HepG2 (cell line): ENCODE measurements around the gene KLHDC4. TPM values are rescaled to one million over a fixed set of nuclear protein-coding genes. Genes with fewer than 3 reads are reported as not detected.

Experiments used
- ATAC-seq: fragments of 200-7000 bp; cut with Tn5 transposase; 3 replicates; pipeline ENCODE4 v1.9.1; 2020; ENCODE audit warnings: mild to moderate bottlenecking, moderate library complexity
- BruUV-seq: library from RNA; stranded (reverse); fragments of 400-500 nt; replicated peaks from 2 replicates; lab custom pipeline; 2021; lab: Mats Ljungman, UMichigan
- CTCF ChIA-PET: fragments of 300-600 bp; formaldehyde crosslinking; extraction: SDS; loops from one replicate; lab custom pipeline; 2021; ENCODE audit warnings: low total read pairs, inconsistent platforms, low intra/inter-chr PET ratio; lab: Yijun Ruan, JAX
- POLR2A ChIA-PET: fragments of 350-600 bp; sonication (Branson Sonifier 250); formaldehyde crosslinking; loops from one replicate; lab custom pipeline; 2020; ENCODE audit warnings: antibody characterized with exemption, inconsistent platforms; lab: Yijun Ruan, JAX
- DNase-seq: peaks from one replicate; pipeline ENCODE4 v3.0.0-alpha.2; 2015; ENCODE audit warnings: low spot score
- FAIRE-seq: peaks from 3 replicates; lab custom pipeline; 2011; peaks lifted over from hg19 to GRCh38; lab: Jason Lieb, UNC
- H2AFZ ChIP-seq: one replicate; pipeline ENCODE4 v1.6.1; 2011; ENCODE audit warnings: low read length, inconsistent platforms
- H3K27ac ChIP-seq: fragments of 300-600 bp; 3 replicates; pipeline ENCODE4 v1.8.0; 2011; ENCODE audit warnings: mixed run types, mild to moderate bottlenecking, mixed read lengths, low read length, inconsistent platforms; ENCODE audit not compliant: insufficient read depth; ENCODE audit errors: extremely low read length
- H3K27me3 ChIP-seq, 2 experiments: fragments of 200-600 bp in 1 of 2; 2 replicates in 1 of 2; 3 replicates in 1 of 2; pipeline versions ENCODE4 v1.6.0 to v1.8.0; 2011; ENCODE audit warnings: low read length in 2 of 2, mild to moderate bottlenecking in 2 of 2, moderate library complexity in 2 of 2, inconsistent platforms in 1 of 2; ENCODE audit not compliant: insufficient read depth in 2 of 2, control insufficient read depth in 1 of 2
- H3K36me3 ChIP-seq, 2 experiments: fragments of 200-600 bp in 1 of 2; replicated peaks in 1 of 2; 2 replicates in 1 of 2; 3 replicates in 1 of 2; pipeline versions ENCODE4 v1.5.1 to v1.8.0; 2011; ENCODE audit warnings: low read length in 2 of 2, inconsistent platforms in 1 of 2; ENCODE audit not compliant: insufficient read depth in 2 of 2, control insufficient read depth in 1 of 2
- H3K4me1 ChIP-seq: 2 replicates; pipeline ENCODE4 v1.5.1; 2012; ENCODE audit warnings: low read length, inconsistent platforms; ENCODE audit not compliant: insufficient read depth
- H3K4me2 ChIP-seq: 2 replicates; pipeline ENCODE4 v1.6.0; 2011; ENCODE audit warnings: low read depth, low read length, inconsistent platforms
- H3K4me3 ChIP-seq, 3 experiments: fragments of 200-600 bp in 1 of 3; sonication (generic), shearing (Covaris generic) in 1 of 3; replicated peaks in 1 of 3; 2 replicates each; pipeline ENCODE4 v1.5.1; 2011 to 2016; ENCODE audit warnings: low read length in 3 of 3, inconsistent platforms in 2 of 3, low read depth in 2 of 3, mild to moderate bottlenecking in 2 of 3, control low read depth in 1 of 3, mixed read lengths in 1 of 3; ENCODE audit not compliant: insufficient read depth in 1 of 3
- H3K79me2 ChIP-seq: one replicate; pipeline ENCODE4 v1.6.1; 2011; ENCODE audit warnings: low read length, inconsistent platforms; ENCODE audit not compliant: insufficient read depth
- H3K9ac ChIP-seq: 2 replicates; pipeline ENCODE4 v1.6.0; 2011; ENCODE audit warnings: mild to moderate bottlenecking, low read depth, low read length, inconsistent platforms; ENCODE audit not compliant: insufficient read depth
- H3K9me3 ChIP-seq: 2 replicates; pipeline ENCODE4 v1.5.1; 2012; ENCODE audit warnings: mild to moderate bottlenecking, low read length
- H4K20me1 ChIP-seq: 2 replicates; pipeline ENCODE4 v1.6.0; 2011; ENCODE audit warnings: inconsistent platforms, mild to moderate bottlenecking, low read length, moderate library complexity; ENCODE audit not compliant: insufficient read depth
- AGO2 ChIP-seq: fragments of 200-400 bp; formaldehyde crosslinking; optimal IDR thresholded peaks from 2 replicates; pipeline ENCODE3; 2017; ENCODE audit warnings: mild to moderate bottlenecking, low read depth, low read length, moderate library complexity
- CSRNP1 ChIP-seq: sonication (generic); formaldehyde crosslinking; IDR thresholded peaks from 2 replicates; pipeline ENCODE4 v1.8.1; 2023; ENCODE audit warnings: mild to moderate bottlenecking, missing genetic modification reagents
- FOXP4 ChIP-seq: sonication (generic); formaldehyde crosslinking; IDR thresholded peaks from 2 replicates; pipeline ENCODE4 v1.4.0; 2020; ENCODE audit warnings: missing genetic modification reagents
- NCOA2 ChIP-seq: sonication (generic); formaldehyde crosslinking; IDR thresholded peaks from 2 replicates; pipeline ENCODE4 v1.8.0; 2022; ENCODE audit warnings: inconsistent platforms
- NFAT5 ChIP-seq: sonication (generic); formaldehyde crosslinking; IDR thresholded peaks from 2 replicates; pipeline ENCODE4 v1.4.0; 2020; ENCODE audit warnings: missing genetic modification reagents
- PITX1 ChIP-seq: sonication (generic); formaldehyde crosslinking; IDR thresholded peaks from 2 replicates; pipeline ENCODE4 v1.5.1; 2020; ENCODE audit warnings: mild to moderate bottlenecking, missing genetic modification reagents
- SIX1 ChIP-seq: sonication (generic); formaldehyde crosslinking; IDR thresholded peaks from 2 replicates; pipeline ENCODE4 v1.4.0; 2020; ENCODE audit warnings: missing genetic modification reagents, borderline replicate concordance
- TEAD3 ChIP-seq: optimal IDR thresholded peaks from 2 replicates; pipeline ENCODE3; 2016; ENCODE audit warnings: borderline replicate concordance
- U2AF2 ChIP-seq: fragments of 200-400 bp; formaldehyde crosslinking; IDR thresholded peaks from 2 replicates; pipeline ENCODE4 v1.6.1; 2017; ENCODE audit warnings: low read depth, mild to moderate bottlenecking, low read length
- ZNF530 ChIP-seq: sonication (generic); formaldehyde crosslinking; IDR thresholded peaks from 2 replicates; pipeline ENCODE4 v1.5.0; 2020; ENCODE audit warnings: low read depth, mild to moderate bottlenecking, missing genetic modification reagents
- ZNF576 ChIP-seq: sonication (generic); formaldehyde crosslinking; IDR thresholded peaks from 2 replicates; pipeline ENCODE4 v1.4.0; 2020; ENCODE audit warnings: mild to moderate bottlenecking, missing genetic modification reagents
- ZSCAN20 ChIP-seq: sonication (generic); formaldehyde crosslinking; IDR thresholded peaks from 2 replicates; pipeline ENCODE4 v1.4.0; 2020; ENCODE audit warnings: missing genetic modification reagents, mild to moderate bottlenecking, borderline replicate concordance
- WGBS: methylation state at CpG from one replicate; pipeline ENCODE4 v1.1.6; 2017; ENCODE audit warnings: low lambda C conversion rate; 5-methylcytosine and 5-hydroxymethylcytosine counted together
- in situ Hi-C: cut with HindIII; loops from 2 replicates; pipeline ENCODE4 v1.10.0; 2017; ENCODE audit warnings: low pct_unique_long_range_greater_than_20kb; ENCODE audit not compliant: extremely low pct_ligation_motif_present
- intact Hi-C: fragments of 100-400 bp; cut with micrococcal nuclease; formaldehyde crosslinking; loops from one replicate; pipeline ENCODE4 v1.10.0; 2022; ENCODE audit not compliant: unreplicated experiment
- polyA plus RNA-seq, 8 experiments: library from polyadenylated mRNA; depleted of rRNA in 3 of 8; stranded (reverse) in 7 of 8; unstranded in 1 of 8; fragments of >200 nt; fragmentation: Illumina TruSeq in 4 of 8; extraction: Trizol in 4 of 8; gene quantifications; 2 replicates each; pipeline versions ENCODE4 v1.2.1 to v1.2.3, GENCODE V29; 2011 to 2016; ENCODE audit warnings: low read depth in 4 of 8, missing spikeins in 1 of 8, mixed read lengths in 1 of 8; ENCODE audit not compliant: insufficient read depth in 1 of 8
- total RNA-seq, 5 experiments: library from RNA; depleted of rRNA; stranded (reverse); fragments of >200 nt; fragmentation: Illumina TruSeq; extraction: Trizol; gene quantifications; 2 replicates each; pipeline ENCODE4 v1.2.3, GENCODE V29; 2016; ENCODE audit warnings: low read depth in 1 of 5
- TF ChIP-seq, protein P1 (sequence below): sonication (generic); formaldehyde crosslinking; IDR thresholded peaks from 2 replicates; pipeline ENCODE4 v1.8.0; 2022; ENCODE audit warnings: low read depth, missing genetic modification reagents

The KLHDC4 gene
- total and polyA plus RNA-seq, 2 of the 13 experiments (the other 11 are each of a cell fraction or from before 2014, with no cell fraction given), result 18.7 to 31.8 TPM

DNA sequence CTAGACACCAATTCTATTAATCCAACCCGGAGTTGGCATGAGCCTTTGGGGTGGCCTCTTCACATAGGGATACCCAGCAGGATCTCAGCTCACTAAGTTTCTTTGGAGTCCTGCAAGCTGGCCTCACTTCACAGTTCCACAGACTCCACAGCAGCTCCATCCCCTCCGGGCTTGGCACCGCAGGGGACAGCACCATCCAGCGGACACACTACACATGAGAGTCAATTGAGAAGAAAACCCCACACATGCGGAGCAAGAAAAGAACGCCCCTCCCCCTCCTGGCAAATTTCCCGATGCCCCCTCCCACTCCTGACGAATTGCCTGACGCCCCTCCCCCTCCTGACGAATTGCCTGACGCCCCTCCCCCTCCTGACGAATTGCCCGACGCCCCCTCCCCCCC lies 31.1 kb downstream of the KLHDC4 start (continued):
- no peak for TF ChIP-seq FOXP4

GRCh38 chr16:87733190-87733589 lies 32.6 kb downstream of the KLHDC4 start:
- H3K4me2 ChIP-seq, result no peak overlapping the region
- no peaks in the 10 kb centered on the region; a peak in 1 of 5 replicates for H3K27me3 ChIP-seq
- in situ Hi-C loops (no loop called here), intact Hi-C loops (no loop called here)
- H3K4me3 ChIP-seq, result no peak overlapping the region
- peaks cover 24 to 43% of the 10 kb centered on the region in 2 experiments for H3K36me3 ChIP-seq
- BruUV-seq, result no TSS peak
- no peak overlapping the region for H3K9ac ChIP-seq
- DNase-seq (no peak), FAIRE-seq (no peak), ATAC-seq (no peak)
- WGBS, result 93% methylated on average over 10 of the region's 11 CpGs
- no peaks in the 10 kb centered on the region for H3K9me3 ChIP-seq
- CTCF ChIA-PET, result no interaction called here
- POLR2A ChIA-PET, result no interaction called here
- no peak overlapping the region for H2AFZ ChIP-seq
- H3K27ac ChIP-seq, result no peak overlapping the region
- peaks cover 6% of the 10 kb centered on the region for H3K79me2 ChIP-seq
- no peaks in the 10 kb centered on the region for H4K20me1 ChIP-seq
- H3K4me1 ChIP-seq, result no peaks in the 10 kb centered on the region
- TF ChIP-seq CSRNP1, result no peak
- TF ChIP-seq SIX1, result no peak
- TF ChIP-seq ZSCAN20 (CRISPR knock-in tag), result no peak
- TF ChIP-seq ZNF576 (CRISPR knock-in tag), result no peak
- no peak for TF ChIP-seq PITX1 (CRISPR knock-in tag)
- TF ChIP-seq, protein P1, sequence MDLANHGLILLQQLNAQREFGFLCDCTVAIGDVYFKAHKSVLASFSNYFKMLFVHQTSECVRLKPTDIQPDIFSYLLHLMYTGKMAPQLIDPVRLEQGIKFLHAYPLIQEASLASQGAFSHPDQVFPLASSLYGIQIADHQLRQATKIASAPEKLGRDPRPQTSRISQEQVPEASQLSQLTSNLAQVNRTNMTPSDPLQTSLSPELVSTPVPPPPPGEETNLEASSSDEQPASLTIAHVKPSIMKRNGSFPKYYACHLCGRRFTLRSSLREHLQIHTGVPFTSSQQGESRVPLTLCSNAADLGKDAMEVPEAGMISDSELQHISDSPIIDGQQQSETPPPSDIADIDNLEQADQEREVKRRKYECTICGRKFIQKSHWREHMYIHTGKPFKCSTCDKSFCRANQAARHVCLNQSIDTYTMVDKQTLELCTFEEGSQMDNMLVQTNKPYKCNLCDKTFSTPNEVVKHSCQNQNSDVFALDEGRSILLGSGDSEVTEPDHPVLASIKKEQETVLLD (CRISPR knock-in tag), result no peak
- no peak for TF ChIP-seq U2AF2
- TF ChIP-seq NFAT5 (CRISPR knock-in tag), result no peak
- no peak for TF ChIP-seq TEAD3
- no peak for TF ChIP-seq ZNF530 (CRISPR knock-in tag)
- no peak for TF ChIP-seq NCOA2 (CRISPR knock-in tag)
- no peak for TF ChIP-seq AGO2
